HCT116 (cell line): Measurements from ENCODE around the gene MTPN. TPM values are rescaled to one million over a fixed set of nuclear protein-coding genes. Genes with fewer than 3 reads are reported as not detected.

ENCODE experiments used
- ATAC-seq: fragments of 200-7000 bp; cut with Tn5 transposase; 2 replicates; pipeline ENCODE4 v1.9.1; 2020; ENCODE audit warnings: mild to moderate bottlenecking, moderate library complexity
- BruUV-seq: library from RNA; stranded (reverse); fragments of 400-500 nt; replicated peaks from 2 replicates; lab custom pipeline; 2021; lab: Mats Ljungman, UMichigan
- CTCF ChIA-PET: fragments of 300-600 bp; sonication (Branson Sonifier 250); formaldehyde crosslinking; loops from one replicate; lab custom pipeline; 2021; ENCODE audit warnings: antibody characterized with exemption; lab: Charles Lee
- POLR2A ChIA-PET: fragments of 300-600, 350-600 bp; sonication (Branson Sonifier 250); formaldehyde crosslinking; loops from one replicate; lab custom pipeline; 2021; ENCODE audit warnings: antibody characterized with exemption; lab: Charles Lee
- RAD21 ChIA-PET, 2 experiments: fragments of 300-600 bp; sonication (Branson Sonifier 250); formaldehyde crosslinking; loops; one replicate each; lab custom pipeline; 2023; ENCODE audit warnings: low total read pairs in 2 of 2; ENCODE audit not compliant: uncharacterized antibody in 2 of 2, unreplicated experiment in 2 of 2, low non-redundant PET in 1 of 2; lab: Charles Lee
- DNase-seq: peaks from one replicate; pipeline ENCODE4 v3.0.0-alpha.2; 2010; ENCODE audit warnings: low read depth, low spot score
- H2AFZ ChIP-seq: fragments of 200-600 bp; shearing (Covaris generic), sonication (generic); 2 replicates; pipeline ENCODE4 v1.6.1; 2017; ENCODE audit warnings: low read depth, mixed run types, mixed read lengths, antibody characterized with exemption, low read length; ENCODE audit not compliant: poor library complexity, severe bottlenecking
- H3K27ac ChIP-seq: 2 replicates; pipeline ENCODE4 v1.5.1; 2012; ENCODE audit warnings: low read depth, low read length
- H3K27me3 ChIP-seq: fragments of 200-600 bp; sonication (generic); 2 replicates; pipeline ENCODE4 v1.6.1; 2016; ENCODE audit warnings: mixed run types, low read length, mixed read lengths; ENCODE audit not compliant: insufficient read depth
- H3K36me3 ChIP-seq, 2 experiments: fragments of 200-500 bp in 1 of 2; fragments of 200-600 bp in 1 of 2; sonication (Bioruptor generic) in 1 of 2; sonication (generic) in 1 of 2; 2 replicates each; pipeline versions ENCODE4 v1.5.1 to v1.6.1; 2014 to 2016; ENCODE audit warnings: low read length in 2 of 2, inconsistent platforms in 1 of 2, mixed read lengths in 1 of 2, mixed run types in 1 of 2; ENCODE audit not compliant: insufficient read depth in 2 of 2, control insufficient read depth in 1 of 2
- H3K4me1 ChIP-seq, 2 experiments: fragments of 200-600 bp in 1 of 2; sonication (generic) in 1 of 2; 2 replicates each; pipeline versions ENCODE4 v1.5.1 to v1.6.1; 2012 to 2017; ENCODE audit warnings: low read length in 2 of 2, inconsistent platforms in 1 of 2, mild to moderate bottlenecking in 1 of 2, mixed read lengths in 1 of 2, mixed run types in 1 of 2, moderate library complexity in 1 of 2; ENCODE audit not compliant: insufficient read depth in 2 of 2, control insufficient read depth in 1 of 2
- H3K4me2 ChIP-seq: fragments of 200-600 bp; sonication (generic); 2 replicates; pipeline ENCODE4 v1.6.1; 2017; ENCODE audit warnings: mixed run types, low read length, mixed read lengths
- H3K4me3 ChIP-seq, 2 experiments: fragments of 200-600 bp in 1 of 2; sonication (generic) in 1 of 2; replicated peaks in 1 of 2; 2 replicates each; pipeline ENCODE4 v1.5.1; 2011 to 2016; ENCODE audit warnings: low read length in 2 of 2, control low read depth in 1 of 2, low read depth in 1 of 2, mild to moderate bottlenecking in 1 of 2, mixed read lengths in 1 of 2, mixed run types in 1 of 2
- H3K79me2 ChIP-seq: fragments of 200-600 bp; sonication (generic); 2 replicates; pipeline ENCODE4 v1.6.1; 2017; ENCODE audit warnings: mild to moderate bottlenecking, mixed run types, low read length, moderate library complexity, mixed read lengths; ENCODE audit not compliant: insufficient read depth
- H3K9ac ChIP-seq: fragments of 200-600 bp; sonication (generic); 2 replicates; pipeline ENCODE4 v1.6.1; 2016; ENCODE audit warnings: low read length, mixed read lengths
- H3K9me2 ChIP-seq: fragments of 200-600 bp; sonication (generic), shearing (Covaris generic); 2 replicates; pipeline ENCODE4 v1.6.1; 2017; ENCODE audit warnings: mixed run types, mild to moderate bottlenecking, moderate library complexity; ENCODE audit not compliant: insufficient read depth
- H3K9me3 ChIP-seq, 2 experiments: fragments of 200-500 bp in 1 of 2; fragments of 200-600 bp in 1 of 2; sonication (Bioruptor generic) in 1 of 2; sonication (generic) in 1 of 2; 2 replicates each; pipeline ENCODE4 v1.6.1; 2014 to 2017; ENCODE audit warnings: low read length in 2 of 2, mixed read lengths in 2 of 2, inconsistent platforms in 1 of 2, low read depth in 1 of 2, mild to moderate bottlenecking in 1 of 2, mixed run types in 1 of 2, moderate library complexity in 1 of 2; ENCODE audit not compliant: control insufficient read depth in 1 of 2, insufficient read depth in 1 of 2
- H4K20me1 ChIP-seq: fragments of 200-600 bp; sonication (generic), shearing (Covaris generic); 2 replicates; pipeline ENCODE4 v1.6.1; 2017; ENCODE audit warnings: mixed run types, mild to moderate bottlenecking, moderate library complexity; ENCODE audit not compliant: insufficient read depth
- CBX3 ChIP-seq: IDR thresholded peaks from 2 replicates; pipeline ENCODE4 v1.6.1; 2012; ENCODE audit warnings: low read depth
- CEBPB ChIP-seq: IDR thresholded peaks from 2 replicates; pipeline ENCODE4 v1.6.1; 2012; ENCODE audit warnings: low read depth
- EZH2phosphoT487 ChIP-seq: fragments of 200-600 bp; IDR thresholded peaks from 2 replicates; pipeline ENCODE4 v1.6.1; 2018; ENCODE audit warnings: antibody characterized with exemption, borderline replicate concordance
- TCF7L2 ChIP-seq: IDR thresholded peaks from 2 replicates; pipeline ENCODE4 v1.7.0; 2011; ENCODE audit warnings: borderline replicate concordance, inconsistent platforms; ENCODE audit not compliant: insufficient read depth, insufficient read length; ENCODE audit errors: extremely low read depth
- ZFX ChIP-seq: fragments of 450-650 bp; IDR thresholded peaks from 2 replicates; pipeline ENCODE4 v1.6.1; 2017
- intact Hi-C: fragments of 100-400 bp; cut with micrococcal nuclease; formaldehyde crosslinking; loops from 2 replicates; pipeline ENCODE4 v1.10.0; 2022
- total RNA-seq: library from RNA; stranded (reverse); gene quantifications from one replicate; pipeline ENCODE4 v1.2.1, GENCODE V29; 2021; ENCODE audit not compliant: unreplicated experiment
- TF ChIP-seq, protein P1 (sequence below): IDR thresholded peaks from 2 replicates; pipeline ENCODE4 v1.6.1; 2012

The MTPN gene
- total RNA-seq, 1 experiment from 2014 or later = 152 TPM

DNA sequence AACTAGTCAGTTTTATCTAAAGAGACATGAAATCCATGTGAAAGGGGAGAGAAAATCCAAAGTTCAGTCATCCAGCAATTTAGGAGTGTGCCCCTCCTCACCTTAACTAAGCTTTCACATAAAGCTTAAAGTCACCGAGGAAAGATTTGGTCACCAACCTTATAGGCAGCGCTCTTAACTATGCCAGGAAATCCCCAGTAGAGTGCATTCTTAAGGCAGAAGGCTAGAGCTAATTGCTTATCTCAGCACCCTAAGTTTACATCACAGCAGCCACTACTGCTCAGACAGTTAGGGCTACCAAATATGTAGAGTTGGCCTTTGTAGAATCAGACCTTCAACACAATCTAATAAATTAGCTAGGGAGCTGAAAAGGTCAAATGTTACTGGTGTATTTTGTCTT is 47.9 kb downstream of the MTPN start:
- Histone ChIP-seq H3K79me2 (peaks cover 42% of the 10 kb centered on the region), H3K9me2 (no peaks in the 10 kb centered on the region), H3K27me3 (no peaks in the 10 kb centered on the region), H3K9ac (no peak overlapping the region), H3K27ac (no peak overlapping the region), H3K9me3 (no peaks in the 10 kb centered on the region), H3K36me3 (peaks cover 0 to 7% of the 10 kb centered on the region in 2 experiments; a peak in 1 of 4 replicates), H3K4me2 (no peak overlapping the region), H3K4me3 (no peak overlapping the region), H4K20me1 (peaks cover 9% of the 10 kb centered on the region; the same call in 1 of the 2 replicates), H3K4me1 (peaks cover under 1 to 11% of the 10 kb centered on the region in 2 experiments; a peak in 3 of 4 replicates), H2AFZ (no peak overlapping the region)
- ChIA-PET RAD21 (no interaction called here), CTCF (no interaction called here), POLR2A (no interaction called here)
- no peak for TF ChIP-seq EZH2phosphoT487
- DNase-seq (no peak), ATAC-seq (no peak)
- no TSS peak for BruUV-seq
- intact Hi-C loops = no loop called here

DNA sequence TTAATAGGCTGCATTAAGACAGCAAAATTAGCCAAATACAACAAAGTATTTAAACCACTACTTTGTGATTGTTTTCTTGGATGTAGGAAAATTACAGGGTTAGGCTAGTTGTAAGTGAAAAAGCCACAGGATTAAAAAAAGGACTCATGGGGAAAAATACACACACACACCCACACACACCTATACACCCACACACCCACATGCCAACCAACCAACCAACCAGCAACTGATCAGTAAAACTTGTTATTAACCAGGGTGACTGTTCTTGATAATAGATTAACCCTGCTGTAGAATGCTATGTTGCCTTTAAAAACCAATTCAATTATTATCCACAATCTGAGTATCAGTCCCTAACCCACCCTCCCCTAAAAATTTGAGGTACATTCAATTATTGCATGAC is 49.0 kb downstream of the MTPN start:
- no peak overlapping the region for H3K27ac ChIP-seq
- BruUV-seq = no TSS peak
- H3K4me3 ChIP-seq = no peak overlapping the region
- H3K27me3 ChIP-seq = no peaks in the 10 kb centered on the region
- peaks cover 7 to 22% of the 10 kb centered on the region in 2 experiments; a peak in 3 of 4 replicates for H3K4me1 ChIP-seq
- ChIA-PET RAD21 (no interaction called here), CTCF (no interaction called here), POLR2A (no interaction called here)
- peaks cover 31% of the 10 kb centered on the region for H3K79me2 ChIP-seq
- no peak overlapping the region for H2AFZ ChIP-seq
- no peaks in the 10 kb centered on the region for H3K9me3 ChIP-seq
- no peak overlapping the region for H3K9ac ChIP-seq
- intact Hi-C loops = no loop called here
- no peak for DNase-seq
- H4K20me1 ChIP-seq = peaks cover 4% of the 10 kb centered on the region; the same call in 1 of the 2 replicates
- H3K4me2 ChIP-seq = no peak overlapping the region
- peaks cover 0 to 7% of the 10 kb centered on the region in 2 experiments; a peak in 1 of 4 replicates for H3K36me3 ChIP-seq
- TF ChIP-seq CBX3 (no peak), CEBPB (no peak), TCF7L2 (no peak), ZFX (no peak)
- TF ChIP-seq, protein P1, sequence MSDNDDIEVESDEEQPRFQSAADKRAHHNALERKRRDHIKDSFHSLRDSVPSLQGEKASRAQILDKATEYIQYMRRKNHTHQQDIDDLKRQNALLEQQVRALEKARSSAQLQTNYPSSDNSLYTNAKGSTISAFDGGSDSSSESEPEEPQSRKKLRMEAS = no peak
- no peak for ATAC-seq
- no peaks in the 10 kb centered on the region for H3K9me2 ChIP-seq
